Keratinocyte (primary cell): ENCODE data around the gene FOXRED2. TPM values are rescaled to one million over a fixed set of nuclear protein-coding genes. Genes with fewer than 3 reads are reported as not detected.

Source experiments
- DNase-seq: peaks from one replicate; pipeline ENCODE4 v3.0.0-alpha.2; 2011; ENCODE audit warnings: low read depth, missing footprints, low spot score
- FAIRE-seq: peaks from 2 replicates; lab custom pipeline; 2011; peaks lifted over from hg19 to GRCh38; lab: Jason Lieb, UNC
- H2AFZ ChIP-seq: 2 replicates; pipeline ENCODE4 v1.6.0; 2012; ENCODE audit warnings: low read length, control low read depth, inconsistent platforms; ENCODE audit not compliant: control insufficient read depth
- H3K27ac ChIP-seq: 2 replicates; pipeline ENCODE4 v1.5.1; 2011; ENCODE audit warnings: low read length; ENCODE audit not compliant: control insufficient read depth, insufficient read depth
- H3K27me3 ChIP-seq: 3 replicates; pipeline ENCODE4 v1.6.0; 2011; ENCODE audit warnings: low read length; ENCODE audit not compliant: control insufficient read depth, insufficient read depth; ENCODE audit errors: extremely low read depth
- H3K36me3 ChIP-seq, 2 experiments: 2 replicates in 1 of 2; 3 replicates in 1 of 2; pipeline ENCODE4 v1.5.1; 2011; ENCODE audit warnings: low read length in 2 of 2, mild to moderate bottlenecking in 1 of 2; ENCODE audit not compliant: control insufficient read depth in 2 of 2, insufficient read depth in 2 of 2; ENCODE audit errors: extremely low read depth in 1 of 2
- H3K4me1 ChIP-seq: 3 replicates; pipeline ENCODE4 v1.5.1; 2011; ENCODE audit warnings: low read length; ENCODE audit not compliant: control insufficient read depth, insufficient read depth; ENCODE audit errors: extremely low read depth
- H3K4me2 ChIP-seq: 3 replicates; pipeline ENCODE4 v1.6.0; 2011; ENCODE audit warnings: low read depth, low read length; ENCODE audit not compliant: control insufficient read depth, insufficient read depth; ENCODE audit errors: extremely low read depth
- H3K4me3 ChIP-seq, 3 experiments: fragments of 200-600 bp in 1 of 3; sonication (generic) in 1 of 3; 2 replicates in 2 of 3; 3 replicates in 1 of 3; pipeline ENCODE4 v1.5.1; 2011 to 2016; ENCODE audit warnings: low read length in 3 of 3, mild to moderate bottlenecking in 3 of 3, control low read depth in 2 of 3, inconsistent platforms in 1 of 3, low read depth in 1 of 3, mixed read lengths in 1 of 3, mixed run types in 1 of 3, moderate library complexity in 1 of 3; ENCODE audit not compliant: control insufficient read depth in 2 of 3, insufficient read depth in 2 of 3; ENCODE audit errors: extremely low read depth in 1 of 3
- H3K79me2 ChIP-seq: 2 replicates; pipeline ENCODE4 v1.6.0; 2012; ENCODE audit warnings: low read length; ENCODE audit not compliant: control insufficient read depth, insufficient read depth
- H3K9ac ChIP-seq: 3 replicates; pipeline ENCODE4 v1.6.0; 2011; ENCODE audit warnings: low read length; ENCODE audit not compliant: control insufficient read depth, insufficient read depth; ENCODE audit errors: extremely low read depth
- H3K9me1 ChIP-seq: 3 replicates; pipeline ENCODE4 v1.6.0; 2011; ENCODE audit warnings: low read length; ENCODE audit not compliant: control insufficient read depth, insufficient read depth; ENCODE audit errors: extremely low read depth
- H3K9me3 ChIP-seq: 2 replicates; pipeline ENCODE4 v1.5.1; 2012; ENCODE audit warnings: low read depth, low read length; ENCODE audit not compliant: control insufficient read depth
- H4K20me1 ChIP-seq: 3 replicates; pipeline ENCODE4 v1.6.0; 2011; ENCODE audit warnings: low read length; ENCODE audit not compliant: control insufficient read depth, insufficient read depth; ENCODE audit errors: extremely low read depth
- EZH2 ChIP-seq: IDR thresholded peaks from one replicate; pipeline ENCODE4 v1.6.1; 2012; ENCODE audit warnings: inconsistent platforms, mild to moderate bottlenecking, low read length, moderate library complexity
- dilution Hi-C: fragments of 300-500 bp; cut with MboI; formaldehyde crosslinking; loops from one replicate; pipeline ENCODE4 v1.7.0; 2020; ENCODE audit warnings: low sequenced_read_pairs; ENCODE audit not compliant: extremely low pct_ligation_motif_present
- polyA plus RNA-seq, 5 experiments: library from polyadenylated mRNA; depleted of rRNA in 3 of 5; stranded (reverse) in 3 of 5; stranded (forward) in 1 of 5; unstranded in 1 of 5; fragments of >200 nt; gene quantifications; 1 replicate in 1 of 5; 2 replicates in 3 of 5; 3 replicates in 1 of 5; pipeline versions ENCODE4 v1.2.1 to v1.2.3, GENCODE V29; 2011 to 2012; ENCODE audit warnings: missing spikeins in 2 of 5, low read depth in 1 of 5, low replicate concordance in 1 of 5
- TF ChIP-seq, protein P1 (sequence below), 3 experiments: IDR thresholded peaks in 1 of 3; conservative IDR thresholded peaks in 1 of 3; optimal IDR thresholded peaks in 1 of 3; 2 replicates in 2 of 3; 3 replicates in 1 of 3; pipeline versions ENCODE3 to v1.5.1; 2011; ENCODE audit warnings: low read length in 3 of 3, mild to moderate bottlenecking in 3 of 3, moderate library complexity in 2 of 3, control low read depth in 1 of 3, inconsistent platforms in 1 of 3; ENCODE audit not compliant: insufficient read depth in 2 of 3; ENCODE audit errors: extremely low read depth in 1 of 3

FOXRED2 gene
- polyA plus RNA-seq, 1 donor (not counting 4 experiments of a cell fraction or from before 2014, with no cell fraction given), result 0.71 TPM

DNA sequence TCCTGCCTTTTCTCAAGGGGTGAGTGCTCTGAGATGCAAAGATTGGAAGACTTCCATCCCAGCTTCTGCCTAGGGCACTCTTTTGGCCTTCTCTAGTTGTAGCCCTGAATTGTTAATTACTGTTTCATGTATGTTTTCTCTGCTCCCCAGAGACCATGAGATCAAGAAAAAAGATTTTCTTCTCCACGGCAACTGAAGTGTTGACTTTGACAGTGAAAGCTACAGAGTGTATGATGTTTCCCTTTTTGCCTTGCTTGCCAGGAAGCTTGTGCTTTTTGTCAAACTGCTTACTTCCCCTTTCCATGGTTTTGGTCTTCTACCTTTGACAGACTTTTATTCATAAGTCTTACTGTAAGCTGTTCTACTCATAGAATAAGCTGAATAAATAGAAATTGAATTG lies 45.4 kb upstream of the FOXRED2 start:
- Histone ChIP-seq H3K27ac (no peak overlapping the region), H3K9ac (no peak overlapping the region), H3K9me1 (no peaks in the 10 kb centered on the region), H4K20me1 (no peaks in the 10 kb centered on the region), H3K79me2 (no peaks in the 10 kb centered on the region), H3K36me3 (no peaks in the 10 kb centered on the region), H3K4me1 (peaks cover 2% of the 10 kb centered on the region), H2AFZ (no peak overlapping the region), H3K27me3 (peaks cover 15% of the 10 kb centered on the region), H3K4me3 (no peak overlapping the region), H3K9me3 (no peaks in the 10 kb centered on the region), H3K4me2 (no peak overlapping the region)
- FAIRE-seq, result no peak
- TF ChIP-seq, protein P1, sequence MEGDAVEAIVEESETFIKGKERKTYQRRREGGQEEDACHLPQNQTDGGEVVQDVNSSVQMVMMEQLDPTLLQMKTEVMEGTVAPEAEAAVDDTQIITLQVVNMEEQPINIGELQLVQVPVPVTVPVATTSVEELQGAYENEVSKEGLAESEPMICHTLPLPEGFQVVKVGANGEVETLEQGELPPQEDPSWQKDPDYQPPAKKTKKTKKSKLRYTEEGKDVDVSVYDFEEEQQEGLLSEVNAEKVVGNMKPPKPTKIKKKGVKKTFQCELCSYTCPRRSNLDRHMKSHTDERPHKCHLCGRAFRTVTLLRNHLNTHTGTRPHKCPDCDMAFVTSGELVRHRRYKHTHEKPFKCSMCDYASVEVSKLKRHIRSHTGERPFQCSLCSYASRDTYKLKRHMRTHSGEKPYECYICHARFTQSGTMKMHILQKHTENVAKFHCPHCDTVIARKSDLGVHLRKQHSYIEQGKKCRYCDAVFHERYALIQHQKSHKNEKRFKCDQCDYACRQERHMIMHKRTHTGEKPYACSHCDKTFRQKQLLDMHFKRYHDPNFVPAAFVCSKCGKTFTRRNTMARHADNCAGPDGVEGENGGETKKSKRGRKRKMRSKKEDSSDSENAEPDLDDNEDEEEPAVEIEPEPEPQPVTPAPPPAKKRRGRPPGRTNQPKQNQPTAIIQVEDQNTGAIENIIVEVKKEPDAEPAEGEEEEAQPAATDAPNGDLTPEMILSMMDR (optimal IDR thresholded peaks at IDR 0.05 in 1 of 3, IDR thresholded peaks at IDR 0.05 in 1 of 3, conservative IDR thresholded peaks at IDR 0.05 in 1 of 3; ENCODE audit: extremely low read depth in 1 of 3, insufficient read depth in 2 of 3, low read length in 3 of 3), result no peak
- no peak for TF ChIP-seq EZH2
- dilution Hi-C loops, result no loop called here
- DNase-seq, result no peak

DNA sequence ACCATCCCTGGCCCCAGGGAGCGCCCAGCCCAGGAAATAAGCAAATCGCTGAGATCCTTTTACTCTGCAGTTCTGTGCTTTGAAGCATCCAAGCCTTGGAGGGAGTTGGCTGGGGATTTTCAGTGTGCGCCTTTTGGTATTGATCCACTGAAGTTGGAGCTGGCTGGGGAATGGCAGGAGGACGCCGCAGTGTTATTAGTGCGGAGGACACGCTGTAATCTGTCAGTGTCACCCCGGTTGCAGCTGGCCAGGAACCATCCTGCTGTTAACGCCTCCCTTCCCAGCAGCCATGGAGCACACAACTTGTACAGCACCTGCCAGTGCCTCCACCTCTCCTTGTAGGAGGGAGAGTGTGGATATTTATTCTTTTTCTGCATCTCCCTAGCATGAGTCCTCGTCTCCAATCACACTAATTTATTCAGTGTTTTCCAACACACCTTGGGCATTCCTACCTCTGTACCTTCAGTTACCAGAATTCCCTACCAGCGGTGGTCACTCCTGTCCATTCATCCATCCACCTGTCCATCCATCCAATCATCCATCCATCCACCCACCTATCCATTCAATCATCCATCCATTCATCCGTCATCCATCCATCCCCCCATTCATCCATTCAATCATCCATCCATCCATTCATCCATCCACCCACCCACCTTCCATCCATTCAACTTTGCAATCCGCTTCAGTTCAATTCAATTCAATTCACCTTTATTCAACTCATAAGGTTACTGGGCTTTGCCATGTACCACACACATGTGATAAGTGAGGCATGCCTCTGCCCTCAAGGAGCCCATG lies 44.1 kb upstream of the FOXRED2 start:
- Histone ChIP-seq H3K4me1 (peaks cover 10% of the 10 kb centered on the region), H2AFZ (no peak overlapping the region), H3K36me3 (no peaks in the 10 kb centered on the region), H3K9ac (no peak overlapping the region), H3K9me1 (no peaks in the 10 kb centered on the region), H3K27ac (no peak overlapping the region), H3K27me3 (peaks cover 15% of the 10 kb centered on the region), H4K20me1 (no peaks in the 10 kb centered on the region), H3K79me2 (no peaks in the 10 kb centered on the region), H3K4me2 (no peak overlapping the region), H3K4me3 (no peak overlapping the region), H3K9me3 (no peaks in the 10 kb centered on the region)
- TF ChIP-seq, protein P1 (optimal IDR thresholded peaks at IDR 0.05 in 1 of 3, IDR thresholded peaks at IDR 0.05 in 1 of 3, conservative IDR thresholded peaks at IDR 0.05 in 1 of 3; ENCODE audit: extremely low read depth in 1 of 3, insufficient read depth in 2 of 3, low read length in 3 of 3), result no peak
- dilution Hi-C loops, result no loop called here
- DNase-seq, result no peak
- no peak for FAIRE-seq
